ENCODE results near the gene SDK2.

GRCh38 chr17:73338050-73338521 is 306.2 kb downstream of the SDK2 start:
- TF ChIP-seq POLR2AphosphoS5 (IDR thresholded peaks at IDR 0.05; ENCODE audit: low read depth), result no peak
- no peak for TF ChIP-seq CTCF (IDR thresholded peaks at IDR 0.05; ENCODE audit: insufficient read depth, low read length)
- no peak for TF ChIP-seq REST (IDR thresholded peaks at IDR 0.05; ENCODE audit: insufficient replicate concordance, low read depth)
- TF ChIP-seq GABPA (IDR thresholded peaks at IDR 0.05; ENCODE audit: low read depth), result no peak
- no peak for TF ChIP-seq SPI1 (IDR thresholded peaks at IDR 0.05; ENCODE audit: borderline replicate concordance, low read depth)
